NCI-H2196 treated with DMSO at 0.1 percent for 48 hours (cell line): ENCODE data around the gene WNT3.
"Not testable (repeated sequence)": the region's sequence is repeated elsewhere in the genome, so short reads cannot be mapped to it uniquely, and the experiment has no call there.

ENCODE experiments used
- DNase-seq: peaks from one replicate; lab custom pipeline; 2025; ENCODE audit not compliant: unreplicated experiment; lab: John Stamatoyannopoulos, UW

Gene WNT3

GRCh38 chr17:46818316-46818928, at the start of gene WNT3:
Gene WNT3 (minus strand): TSS chr17:46818692. CDS start chr17:46818597, 95 bp downstream.
- DNase-seq, result no peak

DNA sequence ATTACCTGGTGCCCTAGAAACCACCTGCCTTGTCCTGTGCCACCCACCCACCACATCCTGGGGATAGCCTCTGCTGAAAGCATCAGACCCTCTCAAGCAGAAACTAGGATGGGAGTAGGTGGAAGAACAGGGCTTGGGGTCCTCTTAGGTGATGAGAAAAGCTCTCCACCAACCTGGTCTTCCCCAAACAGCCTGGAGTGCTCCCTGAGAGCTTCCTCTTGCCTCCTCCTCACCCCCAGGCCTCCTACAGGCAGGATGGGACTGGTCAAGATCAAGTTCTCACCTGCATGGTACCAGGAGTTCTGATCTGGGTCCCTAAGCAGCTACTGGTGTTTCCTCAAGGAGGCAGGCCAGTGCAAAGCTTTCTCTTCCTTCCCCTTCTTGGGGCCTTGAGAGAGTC, 48.3 kb upstream of the WNT3 start:
- DNase-seq, result no peak

GRCh38 chr17:46866325-46866724, 47.8 kb upstream of the WNT3 start:
- DNase-seq, result no peak

- DNase-seq, result no peak
Measured at GRCh38 chr17:46865100-46865499, 46.6 kb upstream of the WNT3 start.

DNA sequence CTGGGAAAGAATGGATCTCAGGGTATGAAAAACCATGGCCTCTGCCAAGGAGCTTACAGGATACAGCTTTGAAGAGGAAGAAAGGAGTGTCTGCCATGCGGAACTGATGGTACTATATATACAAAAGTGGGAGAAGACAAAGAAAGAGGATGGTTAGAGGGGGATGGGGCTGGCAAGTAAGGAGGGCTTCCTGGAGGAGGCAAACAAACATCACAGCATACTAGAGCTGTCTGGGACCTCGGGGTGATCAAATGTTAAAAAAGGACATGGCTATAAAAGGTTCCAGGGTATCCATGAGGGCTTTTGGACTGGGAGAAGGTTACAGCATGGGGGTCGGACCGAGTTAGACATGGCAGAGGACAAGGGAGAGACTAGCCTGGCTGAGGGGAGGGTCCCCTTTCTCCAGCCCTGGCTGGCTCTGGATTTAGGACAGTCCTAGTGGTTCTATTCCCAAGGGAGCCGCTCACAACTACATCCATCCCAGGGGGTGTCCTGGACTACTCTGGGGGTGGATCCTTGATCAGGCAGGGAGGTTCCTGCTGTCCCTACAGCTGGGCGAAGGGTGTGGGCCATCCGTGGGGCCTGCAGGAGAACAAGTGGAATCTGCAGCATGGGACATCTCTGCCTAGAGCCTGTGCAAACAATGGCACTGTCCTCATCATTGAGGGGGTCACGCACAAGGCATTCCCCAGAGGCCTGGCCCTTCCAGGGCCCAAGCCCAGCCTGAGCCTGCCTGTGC, 45.1 kb upstream of the WNT3 start:
- DNase-seq, result no peak

- DNase-seq, result no peak
Measured at GRCh38 chr17:46862949-46863348, 44.5 kb upstream of the WNT3 start.

DNA sequence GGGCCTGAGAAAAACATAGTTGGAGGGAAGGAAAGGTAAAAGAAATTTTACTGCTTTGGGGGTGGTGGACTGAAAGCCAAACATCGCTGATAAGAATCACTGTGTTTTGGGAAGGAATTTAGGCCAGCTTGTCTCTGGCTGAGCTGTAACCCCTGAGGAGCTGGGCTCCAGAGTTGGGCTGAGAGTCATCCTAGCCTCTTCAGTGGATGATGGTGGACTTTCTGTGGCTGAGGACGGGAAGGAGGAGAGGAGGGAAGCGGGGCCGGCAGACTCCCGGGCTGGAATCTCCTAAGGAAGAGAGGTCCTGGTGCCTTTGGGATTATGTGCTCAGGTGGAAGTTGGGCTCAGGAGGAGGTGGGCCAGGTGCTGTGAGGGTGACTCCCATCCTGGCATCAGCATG, 41.5 kb upstream of the WNT3 start:
- DNase-seq, result no peak

DNA sequence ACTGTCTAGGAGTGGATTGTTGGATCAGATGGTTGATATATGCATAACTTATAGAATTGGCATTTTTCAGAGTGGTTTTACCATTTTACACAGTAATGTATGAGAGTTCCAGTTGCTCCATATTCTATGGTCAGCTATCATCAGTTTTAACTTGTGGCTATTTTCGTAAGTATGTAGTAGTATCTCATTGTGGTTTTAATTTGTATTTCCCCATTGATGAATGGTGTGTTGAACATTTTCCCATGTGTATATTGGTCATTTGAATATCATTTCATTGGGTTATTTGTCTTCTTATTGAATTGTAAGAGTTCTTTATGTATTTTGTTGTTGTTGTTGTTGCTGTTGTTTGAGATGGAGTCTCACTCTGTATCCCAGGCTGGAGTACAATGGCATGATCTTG, 39.1 kb upstream of the WNT3 start:
- DNase-seq, result no peak

- no peak for DNase-seq
Measured at GRCh38 chr17:46854948-46855347, 36.5 kb upstream of the WNT3 start.

- no peak for DNase-seq
Measured at GRCh38 chr17:46854515-46854914, 36.0 kb upstream of the WNT3 start.

- no peak for DNase-seq
Measured at GRCh38 chr17:46853896-46854444, 35.5 kb upstream of the WNT3 start.

DNA sequence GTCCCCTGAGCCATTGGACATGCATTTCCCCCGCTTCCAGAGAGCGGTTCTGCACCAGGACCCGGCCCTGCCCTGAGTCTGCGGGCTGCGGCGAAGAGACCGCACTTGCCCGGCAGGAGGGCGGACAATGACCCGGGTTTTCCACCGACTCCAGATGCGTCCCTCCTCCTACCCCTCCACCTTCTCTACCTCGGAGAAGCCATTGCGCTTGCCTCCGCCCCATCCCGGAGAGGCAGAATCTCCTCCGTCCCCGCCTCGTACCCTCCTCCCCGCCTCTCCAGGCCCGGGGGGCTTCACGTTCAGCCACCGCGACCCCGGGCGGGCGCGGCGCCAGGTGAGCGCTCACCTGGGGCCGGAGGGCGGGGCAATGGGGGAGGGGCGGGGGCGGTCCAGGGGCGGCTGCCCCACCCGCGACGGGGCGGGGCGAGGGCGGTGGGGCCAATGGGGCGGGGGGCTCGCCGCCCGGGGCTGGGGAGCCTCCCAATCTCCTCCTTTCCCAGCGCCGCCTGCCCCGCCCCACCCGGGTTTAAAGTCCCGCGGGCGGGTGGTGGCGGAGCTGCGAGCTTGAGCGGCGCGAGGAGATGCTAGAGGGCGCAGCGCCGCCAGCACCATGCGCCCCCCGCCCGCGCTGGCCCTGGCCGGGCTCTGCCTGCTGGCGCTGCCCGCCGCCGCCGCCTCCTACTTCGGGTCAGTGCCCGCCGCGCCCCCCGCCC, 32.7 kb upstream of the WNT3 start, which contains the start of gene WNT9B:
WNT9B (plus strand) TSS at position 555 of the 713 bp plus-strand sequence; CDS start at position 611, 56 bp downstream.
- DNase-seq, result peak; percentile 35

GRCh38 chr17:46850688-46851028, 32.2 kb upstream of the WNT3 start:
- no peak for DNase-seq

DNA sequence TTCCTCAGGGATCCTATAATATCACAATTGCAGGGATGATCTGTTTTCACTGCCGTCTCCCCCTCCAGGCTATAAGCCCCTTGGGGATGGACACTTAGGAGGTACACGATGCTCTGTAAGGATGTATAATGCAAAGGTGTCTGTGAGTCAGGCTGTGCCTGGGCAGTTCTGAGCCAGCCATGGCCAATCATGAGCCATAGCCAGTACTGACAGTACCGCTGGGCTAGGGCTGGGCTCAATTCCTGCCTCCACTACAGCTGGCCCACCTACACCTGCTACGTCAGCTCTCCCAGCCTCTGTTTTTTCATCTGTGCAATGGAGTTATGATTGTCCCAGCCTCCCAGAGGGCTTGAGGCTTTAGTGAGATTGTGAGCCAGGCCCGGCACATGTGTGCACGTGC, 30.0 kb upstream of the WNT3 start:
- DNase-seq, result no peak

- DNase-seq, result no peak
Measured at GRCh38 chr17:46847204-46848191, 29.0 kb upstream of the WNT3 start.

GRCh38 chr17:46842835-46843234, 24.3 kb upstream of the WNT3 start:
- no peak for DNase-seq

DNA sequence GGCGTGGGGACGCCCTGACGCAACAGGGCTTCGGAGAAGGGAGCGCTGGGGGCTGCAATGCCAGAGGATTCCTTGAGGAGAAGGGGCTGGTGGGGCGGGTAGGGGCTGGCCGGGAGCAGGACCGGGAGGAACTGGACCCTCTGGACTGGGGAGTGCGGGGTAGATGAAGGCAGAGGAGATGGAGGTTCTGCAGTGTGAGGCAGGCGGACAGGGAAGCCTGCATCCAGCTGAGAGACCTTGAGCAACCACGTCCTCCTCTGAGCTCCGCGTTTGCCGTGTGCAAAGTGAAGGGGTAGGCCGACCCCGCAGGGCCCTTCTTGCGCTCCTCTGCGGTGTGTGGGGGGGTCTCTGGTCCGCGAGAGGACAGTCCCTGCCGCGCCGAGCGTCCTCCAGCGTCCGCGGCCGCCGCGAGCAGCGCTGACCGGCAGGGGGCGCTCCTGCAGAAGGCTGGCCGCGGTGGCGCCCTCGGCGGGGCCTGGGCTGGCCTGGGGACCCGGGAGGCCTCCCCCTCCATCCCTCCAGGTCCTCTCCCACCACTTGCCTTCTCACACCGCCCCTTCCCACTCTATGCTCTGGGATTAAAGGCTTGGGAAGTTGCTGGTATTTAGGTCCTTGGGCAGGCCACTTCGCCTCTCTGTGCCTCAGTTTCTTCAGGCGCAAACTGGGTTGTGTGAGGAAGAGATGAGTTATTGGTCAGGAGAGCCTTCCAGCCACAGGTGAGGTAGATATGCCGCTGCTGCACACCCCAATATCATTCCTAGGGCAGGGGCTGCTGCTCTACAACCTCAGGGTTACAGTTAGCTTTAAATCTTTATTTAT, 23.3 kb upstream of the WNT3 start:
- DNase-seq, result no peak

GRCh38 chr17:46840596-46840995, 22.1 kb upstream of the WNT3 start:
- not testable (repeated sequence) for DNase-seq

DNA sequence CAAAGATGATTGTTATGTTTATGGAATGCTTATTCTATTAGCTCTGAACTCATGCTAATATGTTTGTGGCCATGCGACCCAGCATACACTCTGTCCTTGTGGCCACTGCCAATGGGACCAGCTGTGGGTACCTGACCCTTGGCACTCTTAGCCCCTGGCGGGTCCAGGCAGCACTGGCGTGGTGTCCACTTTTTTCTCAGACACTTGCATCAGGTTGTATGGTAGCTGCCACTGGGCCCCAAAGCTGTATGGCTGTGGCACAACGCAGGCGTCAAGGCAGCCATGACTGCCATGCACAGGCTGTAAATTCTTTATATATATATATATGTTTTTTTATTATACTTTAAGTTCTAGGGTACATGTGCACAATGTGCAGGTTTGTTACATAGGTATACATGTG, 20.7 kb upstream of the WNT3 start:
- DNase-seq, result no peak

- DNase-seq, result no peak
Measured at GRCh38 chr17:46837521-46837920, 19.0 kb upstream of the WNT3 start.
